SH-SY5Y (cell line): Measurements from ENCODE around the gene NRG3.

Experiments
- GATA2 ChIP-seq: IDR thresholded peaks from 2 replicates; pipeline ENCODE4 v1.6.1; 2011; ENCODE audit warnings: mild to moderate bottlenecking, low read depth, low read length
- GATA3 ChIP-seq: IDR thresholded peaks from 2 replicates; pipeline ENCODE4 v1.6.1; 2011; ENCODE audit warnings: low read depth, mild to moderate bottlenecking, low read length, moderate library complexity

NRG3 gene

DNA sequence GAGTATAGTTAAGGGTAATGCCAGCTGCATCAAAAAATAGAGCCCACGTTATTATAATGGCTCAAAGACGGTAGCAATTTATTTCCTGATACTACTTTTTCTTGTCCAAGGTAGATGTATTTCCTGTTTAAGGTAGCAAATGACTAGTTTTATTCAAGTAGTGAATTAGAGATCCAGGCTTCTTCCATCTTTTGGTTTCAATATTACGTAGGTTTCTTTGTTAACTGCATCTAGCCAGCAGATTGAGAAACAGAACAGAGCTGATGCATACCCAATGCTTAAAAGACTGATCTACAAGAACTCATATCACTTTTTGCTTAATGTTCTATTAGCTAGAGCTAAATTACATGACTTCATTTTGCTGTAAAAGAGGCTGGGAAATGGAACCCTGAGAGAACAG lies 992.1 kb downstream of the NRG3 start:
- TF ChIP-seq GATA2 = no peak
- no peak for TF ChIP-seq GATA3

DNA sequence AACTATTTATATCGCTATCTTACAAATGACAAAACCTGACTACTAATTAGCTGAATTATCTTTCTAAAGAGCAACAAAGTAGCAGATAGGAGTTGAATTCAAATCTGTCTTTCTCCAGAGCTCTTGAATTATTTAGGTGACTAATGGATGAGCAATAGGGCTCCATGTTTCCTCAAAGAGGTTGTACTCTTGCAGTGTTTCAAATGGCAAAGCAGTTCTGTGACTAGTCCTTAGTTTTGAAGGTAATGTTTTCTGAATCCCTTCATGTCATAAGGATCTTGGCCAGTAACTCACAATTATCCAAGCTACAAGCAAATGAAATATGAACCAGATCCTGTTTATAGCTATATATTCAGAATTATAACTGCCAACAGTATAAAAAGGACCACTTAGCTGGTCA lies 999.7 kb downstream of the NRG3 start:
- TF ChIP-seq GATA3 (no peak), GATA2 (no peak)

DNA sequence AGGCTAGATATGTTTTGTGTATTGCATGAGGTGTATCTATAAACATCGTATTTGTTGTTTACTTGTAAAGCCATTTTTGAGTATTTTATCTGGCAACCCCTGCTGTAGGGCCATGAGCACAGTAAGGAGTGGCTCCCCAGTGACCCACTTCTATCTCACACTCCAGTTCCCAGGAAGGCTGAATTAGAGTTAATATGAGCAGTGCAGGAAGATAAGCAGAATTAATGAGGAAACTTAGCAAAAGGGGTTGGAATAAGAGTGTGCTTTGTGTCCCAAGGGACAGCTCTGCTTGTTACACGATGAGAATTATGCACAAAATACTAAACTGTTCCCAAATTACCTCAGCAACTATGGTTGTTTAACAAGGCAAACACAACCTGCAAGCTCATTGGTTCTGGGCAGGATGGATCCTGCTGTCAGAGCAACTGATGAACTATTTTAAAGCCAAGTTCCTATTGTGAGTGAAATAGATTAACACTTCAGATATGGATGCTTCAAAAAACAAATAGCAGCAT lies 1005.8 kb downstream of the NRG3 start:
- TF ChIP-seq GATA2 (no peak), GATA3 (no peak)

DNA sequence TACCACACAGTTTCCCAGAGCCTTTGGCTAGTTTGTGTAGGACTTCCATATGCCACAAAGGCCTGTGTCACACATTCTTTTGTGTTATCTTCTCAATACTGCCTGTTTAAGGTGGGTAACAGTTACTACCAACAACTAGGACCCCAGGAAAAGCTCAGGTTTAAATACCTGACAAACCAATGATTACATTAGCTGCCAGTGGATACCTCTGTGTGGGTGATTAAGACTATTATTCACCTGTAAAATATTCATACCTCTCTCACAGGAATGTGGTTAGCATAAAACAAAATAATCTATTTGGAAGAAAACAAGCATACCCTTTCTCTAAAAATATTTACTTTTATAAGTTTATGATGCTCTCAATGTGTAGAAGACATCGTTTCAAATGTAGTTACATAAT lies 1007.7 kb downstream of the NRG3 start:
- TF ChIP-seq GATA2 (no peak), GATA3 (no peak)

DNA sequence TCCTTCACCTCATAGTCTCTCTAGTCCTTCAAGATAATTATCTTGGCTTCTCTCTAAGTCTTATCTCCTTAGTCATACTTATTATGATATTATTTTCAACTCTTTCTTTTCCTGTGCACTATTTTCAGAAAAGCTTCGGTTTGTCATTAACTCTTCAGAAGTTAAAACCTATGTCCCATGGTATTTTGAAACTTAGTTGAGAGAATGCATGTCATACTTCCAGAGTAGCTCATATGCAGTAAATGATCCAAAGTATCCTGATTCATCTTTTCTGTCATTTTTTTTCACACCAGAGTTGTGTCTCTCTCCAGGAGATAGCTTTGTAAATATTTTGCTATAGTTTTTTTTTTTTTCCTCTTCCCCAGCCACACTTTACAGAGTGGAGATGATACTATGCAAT lies 1008.6 kb downstream of the NRG3 start:
- TF ChIP-seq GATA2 = no peak

DNA sequence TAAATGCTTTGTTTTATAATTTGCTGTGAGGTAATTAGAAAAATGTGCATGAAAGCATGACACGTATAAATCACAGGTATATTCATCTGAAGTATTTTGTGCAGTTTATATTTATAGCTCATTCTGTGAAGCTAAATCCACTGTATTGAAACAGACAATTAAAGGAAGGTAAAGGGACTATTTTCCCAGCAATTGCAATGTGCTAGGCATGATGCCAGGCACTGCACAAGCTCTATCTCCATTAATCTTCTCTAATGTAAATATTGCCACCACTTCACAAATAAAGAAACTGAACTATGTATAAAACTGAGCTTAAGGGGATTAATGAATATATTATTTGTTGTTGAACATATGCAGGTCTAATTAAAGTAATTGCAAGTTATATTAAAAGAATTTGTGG lies 1012.5 kb downstream of the NRG3 start:
- no peak for TF ChIP-seq GATA2
- TF ChIP-seq GATA3 = no peak

DNA sequence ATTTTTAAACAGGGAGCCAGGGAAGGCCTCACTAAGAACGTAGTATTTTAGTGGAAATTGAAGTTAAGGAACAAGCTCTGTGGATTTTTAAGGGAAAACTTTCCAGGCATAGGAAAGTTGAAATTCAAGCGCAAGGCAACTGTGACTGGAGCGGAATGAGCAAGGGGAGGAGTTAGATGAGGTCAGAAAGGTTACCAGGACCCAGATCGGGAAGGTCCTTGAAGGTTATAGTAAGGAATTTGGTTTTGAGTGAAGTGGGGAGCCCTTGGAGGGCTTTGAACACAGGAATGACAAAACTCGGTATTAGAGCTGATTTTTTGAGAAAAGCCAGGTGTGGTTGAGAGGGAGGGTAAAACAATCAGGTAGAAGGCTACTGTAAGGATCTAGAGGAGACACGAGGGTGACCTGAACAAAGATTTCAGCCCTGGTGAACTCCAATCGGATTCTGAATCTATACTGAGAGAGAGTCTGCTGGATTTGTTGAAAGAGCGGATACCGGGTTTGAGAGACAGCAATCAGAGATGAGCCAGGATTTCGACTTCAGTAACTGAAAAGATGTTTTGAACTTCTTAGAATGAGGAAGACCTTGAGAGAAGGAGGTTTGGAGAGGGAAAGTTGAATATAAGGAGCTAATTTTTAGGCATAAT lies 1013.9 kb downstream of the NRG3 start:
- no peak for TF ChIP-seq GATA2

DNA sequence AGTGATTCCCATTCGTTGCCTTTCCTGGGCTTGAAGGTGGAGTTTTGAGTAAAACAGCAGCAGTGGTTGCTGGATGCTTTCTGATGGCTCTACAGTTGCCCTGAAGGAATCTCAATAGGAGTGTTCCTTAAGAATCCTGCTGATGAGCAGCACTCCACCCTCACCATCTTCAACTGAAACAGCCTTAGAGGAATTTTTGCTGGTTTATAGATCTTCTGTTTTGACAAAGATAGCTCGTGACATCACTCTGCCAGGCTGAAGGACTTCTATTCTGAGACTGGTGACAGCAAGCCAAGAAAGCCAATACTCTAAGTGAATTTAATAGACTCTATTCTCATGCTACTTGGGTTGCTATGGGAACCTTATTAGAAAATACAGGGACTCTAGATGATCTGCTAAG lies 1014.7 kb downstream of the NRG3 start:
- no peak for TF ChIP-seq GATA2

DNA sequence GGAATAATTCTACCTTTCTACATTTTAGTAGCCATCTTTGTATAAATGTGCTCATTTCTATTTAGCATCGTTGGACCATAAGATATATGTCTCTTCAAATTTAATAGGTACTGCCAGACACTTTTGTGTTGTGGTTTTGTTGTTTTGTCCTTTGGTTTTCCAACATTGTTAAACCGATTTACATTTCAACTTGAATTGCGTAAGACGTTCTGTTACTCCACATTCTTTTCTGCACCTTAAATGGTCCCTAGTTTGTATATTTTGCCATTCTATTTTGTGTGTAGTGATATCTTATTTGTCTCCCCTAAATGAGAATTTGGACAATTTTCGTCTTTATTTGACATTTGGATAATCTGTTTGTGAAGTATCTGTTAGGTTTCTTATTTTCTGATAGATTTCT lies 1015.6 kb downstream of the NRG3 start:
- TF ChIP-seq GATA3 = no peak
- no peak for TF ChIP-seq GATA2

DNA sequence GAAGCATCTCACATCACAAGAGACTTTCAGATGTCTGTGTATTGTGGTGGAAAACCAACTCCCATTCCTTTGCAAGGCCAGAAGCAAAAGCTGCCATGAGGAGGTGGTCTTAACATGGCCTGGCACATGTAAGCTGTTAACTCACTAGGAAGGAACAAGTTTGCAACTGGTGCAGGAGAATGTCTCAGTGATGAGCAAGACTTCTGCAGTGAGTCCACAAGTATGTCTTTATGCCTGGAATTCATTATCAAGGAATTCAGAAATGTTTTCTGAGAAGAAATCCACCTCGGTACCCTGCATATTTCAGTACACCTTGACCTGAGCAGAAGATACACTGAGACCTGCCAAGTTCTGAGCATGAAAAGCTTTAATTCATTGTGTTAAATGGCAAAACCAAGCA lies 1033.1 kb downstream of the NRG3 start:
- TF ChIP-seq GATA3 = no peak
- no peak for TF ChIP-seq GATA2

DNA sequence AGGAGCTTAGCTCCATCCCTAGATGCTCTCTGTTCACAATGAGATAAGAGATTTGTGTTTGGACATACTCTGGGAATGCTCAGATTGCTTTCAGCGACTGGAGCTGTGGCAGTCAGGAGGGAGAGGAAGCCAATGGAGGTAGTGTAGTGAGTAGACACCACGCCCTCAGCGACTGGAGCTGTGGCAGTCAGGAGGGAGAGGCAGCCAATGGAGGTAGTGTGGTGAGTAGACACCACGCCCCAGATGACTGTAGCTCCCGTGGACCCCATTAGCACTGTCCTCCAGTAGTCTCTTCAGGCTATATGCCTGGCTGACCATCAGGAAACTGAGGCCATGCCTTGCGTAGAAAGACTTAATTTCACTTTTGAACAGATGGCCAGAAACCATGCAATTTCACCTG lies 1033.8 kb downstream of the NRG3 start:
- TF ChIP-seq GATA2 (no peak), GATA3 (no peak)

DNA sequence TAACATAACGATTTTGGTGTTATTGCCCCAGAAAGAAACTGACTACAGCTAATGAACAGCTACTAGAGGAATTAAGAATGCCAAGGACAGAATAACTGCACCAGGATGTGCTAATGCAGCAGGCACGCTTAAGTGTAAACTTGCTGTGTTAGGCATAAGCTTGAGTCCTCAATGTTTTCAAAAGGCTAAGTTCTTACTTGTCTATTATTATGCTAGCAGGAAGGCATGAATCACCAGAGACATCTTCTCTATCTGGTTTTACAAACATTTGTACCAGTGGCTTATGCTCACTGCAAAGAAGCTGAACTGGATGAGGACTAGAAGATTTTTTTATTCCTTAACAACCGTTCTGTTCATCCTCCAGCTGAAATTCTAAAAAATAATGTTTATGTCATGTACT lies 1035.3 kb downstream of the NRG3 start:
- TF ChIP-seq GATA3 = no peak

DNA sequence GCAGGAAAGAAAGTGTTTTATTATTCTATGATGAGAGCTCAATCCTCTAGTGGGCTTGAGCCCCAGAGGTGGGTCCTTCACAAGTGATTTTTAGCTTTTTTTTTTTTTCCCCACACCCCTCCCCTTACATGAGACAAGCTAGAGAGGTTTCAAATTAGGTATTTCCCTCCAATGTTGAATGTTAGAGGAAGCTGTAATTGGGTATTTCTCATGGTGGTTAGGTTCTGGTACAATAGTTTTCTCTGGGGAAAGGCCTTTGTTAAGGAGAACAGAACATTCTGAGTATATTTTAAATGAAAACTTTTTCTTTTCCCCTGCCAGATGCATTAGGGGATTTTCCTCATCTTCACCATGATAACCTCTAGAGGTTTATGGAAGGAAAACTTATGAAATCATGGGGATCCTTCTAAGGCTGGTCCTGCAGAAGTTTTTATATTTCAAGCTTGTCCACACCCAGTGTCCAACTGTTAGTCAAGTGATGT lies 1039.7 kb downstream of the NRG3 start:
- TF ChIP-seq GATA3 = no peak
- TF ChIP-seq GATA2 = no peak

DNA sequence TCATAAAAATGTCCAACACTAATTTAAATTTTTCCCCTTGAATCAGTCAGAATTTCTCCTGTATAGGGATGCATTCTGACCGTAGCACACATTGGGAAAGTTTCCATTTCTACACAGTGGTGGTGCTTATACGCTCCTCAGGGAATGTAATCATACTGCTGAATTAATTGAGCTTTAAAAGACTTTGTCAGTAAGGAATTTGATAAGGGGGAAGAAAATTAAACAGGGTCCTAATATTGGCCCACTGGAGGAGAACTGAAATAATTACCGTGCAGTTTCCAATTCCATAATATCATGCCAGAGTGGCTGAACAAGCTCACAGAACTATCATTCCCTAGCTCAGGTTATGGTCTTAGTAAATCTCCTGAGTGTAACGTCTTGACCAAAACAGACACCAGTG lies 1041.9 kb downstream of the NRG3 start:
- no peak for TF ChIP-seq GATA2
- TF ChIP-seq GATA3 = no peak

DNA sequence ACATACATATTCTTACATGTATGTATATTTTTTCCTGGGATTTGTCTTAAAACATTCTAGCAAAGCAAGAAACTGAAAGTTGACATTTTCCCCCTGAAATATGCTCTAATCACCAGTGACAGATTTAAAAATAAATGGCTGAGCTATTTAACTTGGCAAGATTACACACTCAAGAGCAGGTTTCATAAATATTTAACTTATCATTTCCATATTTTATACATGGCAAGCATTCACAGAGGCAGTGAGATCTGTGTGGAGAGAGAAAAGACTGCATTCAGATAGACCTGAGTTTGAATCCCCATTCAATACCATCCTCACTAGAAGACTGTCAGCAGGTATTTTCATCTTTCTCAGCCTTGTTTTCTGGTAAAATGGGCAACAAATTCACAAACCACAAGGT lies 1043.0 kb downstream of the NRG3 start:
- TF ChIP-seq GATA3 (no peak), GATA2 (no peak)

DNA sequence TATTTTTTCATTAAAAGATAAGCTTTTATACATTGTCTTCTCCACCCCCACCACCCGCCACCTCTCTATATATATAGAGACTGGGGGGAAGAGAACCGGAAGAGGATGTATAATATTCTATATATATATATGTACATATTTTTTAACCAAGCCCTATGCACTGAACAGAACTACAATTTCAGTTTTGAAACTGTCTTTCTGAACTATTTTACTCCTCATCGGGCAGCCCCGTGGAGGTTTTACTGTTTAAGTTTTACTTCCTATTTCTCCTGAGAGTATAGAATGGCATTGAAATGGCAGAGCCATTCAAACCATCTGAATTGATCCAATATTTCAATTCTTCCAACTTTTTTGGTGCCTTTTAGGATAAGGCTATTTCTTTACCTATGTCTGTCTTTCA lies 1047.1 kb downstream of the NRG3 start:
- no peak for TF ChIP-seq GATA2
- TF ChIP-seq GATA3 = no peak
